GM19463 (cell line): ENCODE results near the gene NHP2.
A peak's percentile ranks its signal among the peaks of the same experiment; 100 is the strongest.

Experiments
- ATAC-seq: cut with Tn5 transposase; IDR thresholded peaks from one replicate; pipeline ENCODE4 v1.9.1; 2021; ENCODE audit warnings: mild to moderate bottlenecking, moderate library complexity; ENCODE audit not compliant: unreplicated experiment

The NHP2 gene

GRCh38 chr5:178176791-178177190 lies 23.1 kb upstream of the NHP2 start:
- ATAC-seq = no peak

DNA sequence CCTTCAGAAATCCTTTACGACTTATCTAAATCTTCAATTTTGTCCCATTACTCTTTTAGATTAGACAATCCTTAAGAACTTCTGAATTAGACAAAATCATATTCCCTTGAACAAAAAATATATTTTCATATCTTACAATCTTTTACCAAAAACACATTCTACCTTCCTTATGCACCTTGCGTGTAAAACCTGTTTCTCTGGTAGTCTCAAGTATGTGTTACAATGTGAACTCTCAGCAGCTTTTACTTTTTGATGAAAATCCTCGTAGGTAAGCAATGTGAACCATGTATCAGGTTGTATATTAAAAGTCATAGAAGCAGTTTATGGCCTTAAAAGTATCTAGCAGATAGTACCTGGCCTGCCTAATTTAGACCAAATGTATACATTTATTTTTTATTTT lies 20.8 kb upstream of the NHP2 start:
- ATAC-seq = no peak

- ATAC-seq = no peak
Measured at GRCh38 chr5:178170455-178170854, 16.8 kb upstream of the NHP2 start.

DNA sequence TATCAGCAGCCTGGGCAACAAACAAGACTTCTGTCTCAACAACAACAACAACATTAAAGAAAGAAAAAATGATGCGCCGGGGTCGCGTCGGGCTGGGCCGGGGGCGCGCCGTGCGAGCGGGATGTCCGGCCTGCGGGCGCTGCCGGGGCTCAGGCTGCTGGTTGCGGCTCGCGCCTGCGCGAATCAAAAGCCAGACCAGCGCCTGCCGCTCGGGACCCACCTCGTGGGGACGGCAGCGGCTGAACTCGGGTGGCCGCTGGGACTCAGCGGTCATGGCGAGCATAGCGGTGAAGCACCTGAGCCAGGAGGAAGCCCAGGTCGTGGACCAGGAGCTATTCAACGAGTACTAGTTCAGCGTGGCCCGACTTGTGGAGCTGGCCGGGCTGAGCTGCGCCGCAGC lies 11.9 kb upstream of the NHP2 start:
- ATAC-seq = no peak

DNA sequence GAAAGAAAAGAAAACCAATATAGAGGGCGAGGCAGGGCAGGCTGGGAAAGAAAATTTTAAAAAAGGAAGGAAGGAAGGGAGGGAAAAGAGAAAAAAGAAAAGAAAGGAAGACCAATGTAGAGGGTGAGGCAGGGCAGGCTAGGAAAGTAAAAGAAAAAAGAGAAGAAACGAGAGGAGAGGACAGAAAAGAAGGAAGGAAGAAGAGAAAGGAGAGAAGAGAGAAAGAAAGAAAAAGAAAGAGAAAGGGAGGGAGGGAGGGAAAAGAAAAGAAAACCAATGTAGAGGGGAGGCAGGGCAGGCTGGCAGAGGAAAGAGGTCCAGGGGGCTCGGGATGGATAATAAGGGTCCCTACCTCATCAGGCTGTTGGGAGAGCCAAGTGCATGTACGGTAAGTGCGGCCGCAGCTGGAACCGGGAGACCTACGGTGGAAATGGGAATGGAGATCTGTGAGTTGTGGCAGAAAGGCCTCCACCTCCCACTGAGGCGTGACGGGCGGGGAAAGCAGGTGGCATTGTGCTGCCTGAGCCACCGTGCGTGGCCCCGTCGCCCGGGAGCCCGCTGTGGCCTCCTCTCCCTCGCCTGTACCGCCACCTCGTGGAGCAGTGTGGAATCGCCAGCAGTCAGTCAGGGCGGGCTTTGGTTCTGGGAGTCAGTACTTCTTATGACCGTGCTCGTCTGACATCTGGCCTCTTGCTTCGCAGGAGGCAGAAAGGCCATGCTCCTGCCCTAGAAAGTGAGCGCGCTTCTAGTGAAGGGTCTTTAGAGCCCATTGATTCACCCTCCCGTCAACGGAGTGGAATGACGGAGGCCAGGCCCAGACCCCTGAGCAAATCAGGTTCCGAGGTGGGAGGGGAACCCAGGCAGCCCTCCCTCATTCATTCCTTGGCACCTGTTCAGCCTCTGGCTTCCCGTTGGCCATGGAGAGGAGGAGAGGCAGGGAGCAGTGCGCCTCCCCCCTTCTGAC lies 10.4 kb upstream of the NHP2 start:
- ATAC-seq = peak; percentile 95

- ATAC-seq = no peak
Measured at GRCh38 chr5:178162481-178162880, 8.8 kb upstream of the NHP2 start.

DNA sequence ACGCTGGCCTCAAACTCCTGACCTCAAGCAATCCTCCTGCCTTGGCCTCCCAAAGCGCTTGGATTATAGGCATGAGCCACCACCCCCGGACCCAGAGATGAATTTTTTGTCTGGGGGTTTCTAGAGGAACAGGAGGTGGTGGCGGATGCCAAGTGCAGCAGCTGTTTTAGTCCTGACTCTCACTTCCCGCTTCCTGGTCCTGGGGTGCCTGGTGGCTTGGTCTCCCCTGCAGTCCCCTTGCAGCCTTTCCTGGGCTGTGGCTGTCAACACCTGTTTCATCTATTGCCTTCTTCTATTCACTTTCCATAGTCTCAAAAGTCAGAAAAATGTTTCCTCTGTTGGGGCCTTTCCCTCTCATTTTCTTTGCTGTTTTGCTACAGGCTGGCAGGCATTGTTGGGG lies 6.5 kb upstream of the NHP2 start:
- no peak for ATAC-seq

DNA sequence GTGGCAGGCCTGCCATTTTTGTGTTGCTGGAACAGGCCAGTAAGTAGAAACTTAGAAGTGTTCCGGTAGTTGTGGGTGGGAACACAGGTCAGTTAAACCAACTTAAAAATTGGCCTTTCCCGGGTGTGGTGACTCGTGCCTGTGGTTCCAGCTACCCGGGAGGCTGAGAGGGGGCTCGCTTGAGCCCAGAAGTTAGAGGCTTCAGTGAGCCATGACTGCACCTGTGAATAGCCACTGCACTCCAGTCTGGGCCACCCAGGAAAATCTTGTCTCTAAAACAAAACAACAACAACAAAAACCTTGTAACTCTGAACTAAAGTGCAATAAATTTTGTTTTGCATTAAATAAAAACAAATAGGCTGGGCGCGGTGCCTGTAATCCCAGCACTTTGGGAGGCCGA lies 1.4 kb upstream of the NHP2 start:
- ATAC-seq = no peak

GRCh38 chr5:178152491-178153444 lies 917 bp downstream of the NHP2 start:
- ATAC-seq = no peak

DNA sequence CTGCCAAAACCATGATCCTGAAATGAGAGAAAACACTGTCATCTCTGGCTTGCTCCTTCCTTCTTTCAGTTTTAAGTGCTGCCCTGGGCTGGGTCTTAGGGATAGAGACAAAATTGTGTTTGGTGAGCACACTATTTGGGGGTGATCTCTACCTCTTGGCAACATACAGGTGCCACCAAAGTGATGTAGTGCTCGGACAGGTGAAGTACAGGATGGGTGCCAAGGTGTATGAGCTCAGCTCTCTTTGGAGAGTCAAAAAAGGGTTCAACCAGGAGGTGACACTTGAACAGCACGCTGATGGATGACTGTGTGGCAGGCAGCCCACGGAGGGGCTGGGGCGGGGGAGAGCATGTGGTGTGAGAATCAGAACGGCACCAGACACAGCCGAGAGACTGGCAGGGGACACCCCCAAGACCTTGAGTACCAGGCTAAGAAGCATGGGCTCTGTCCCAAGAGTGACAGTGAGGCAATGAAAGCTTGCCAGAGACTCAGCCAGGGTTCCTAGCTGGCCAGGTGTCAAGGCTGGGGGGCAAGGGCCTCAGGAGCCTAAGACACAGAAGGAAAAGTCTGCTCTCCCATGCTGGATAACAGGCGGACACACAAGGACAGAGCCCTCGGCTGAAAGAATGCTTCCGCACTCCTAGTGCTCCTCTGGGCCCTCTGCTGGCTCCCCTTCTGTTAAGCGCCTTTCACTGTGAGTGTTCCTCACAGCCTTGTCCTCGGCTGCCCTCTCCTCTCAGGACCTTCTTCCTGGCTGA lies 2.5 kb downstream of the NHP2 start:
- ATAC-seq = no peak

- no peak for ATAC-seq
Measured at GRCh38 chr5:178149199-178149932, 4.3 kb downstream of the NHP2 start.

GRCh38 chr5:178147406-178147805 lies 6.3 kb downstream of the NHP2 start:
- no peak for ATAC-seq

- ATAC-seq = no peak
Measured at GRCh38 chr5:178145965-178146820, 7.5 kb downstream of the NHP2 start.

- ATAC-seq = no peak
Measured at GRCh38 chr5:178143901-178144300, 9.8 kb downstream of the NHP2 start.

DNA sequence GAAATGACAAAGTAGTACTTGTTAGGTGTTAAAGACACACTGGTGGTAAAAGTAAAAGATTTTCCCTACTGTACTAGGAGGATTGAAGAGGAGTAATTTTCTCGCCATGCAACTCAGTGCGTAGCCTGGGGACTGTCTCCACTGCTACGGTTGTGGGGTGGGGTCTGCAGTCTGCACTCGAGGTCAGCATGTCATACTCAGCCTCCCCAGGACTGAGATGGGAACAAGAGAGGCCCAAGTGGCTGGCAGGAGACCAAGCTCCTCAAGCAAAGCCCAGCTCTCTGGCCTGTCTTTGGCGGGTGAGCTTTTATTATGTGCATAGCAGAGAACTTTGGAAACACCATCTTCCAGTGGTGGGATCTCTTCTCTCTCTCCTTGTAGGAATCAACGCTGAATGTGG lies 10.4 kb downstream of the NHP2 start:
- ATAC-seq = no peak

DNA sequence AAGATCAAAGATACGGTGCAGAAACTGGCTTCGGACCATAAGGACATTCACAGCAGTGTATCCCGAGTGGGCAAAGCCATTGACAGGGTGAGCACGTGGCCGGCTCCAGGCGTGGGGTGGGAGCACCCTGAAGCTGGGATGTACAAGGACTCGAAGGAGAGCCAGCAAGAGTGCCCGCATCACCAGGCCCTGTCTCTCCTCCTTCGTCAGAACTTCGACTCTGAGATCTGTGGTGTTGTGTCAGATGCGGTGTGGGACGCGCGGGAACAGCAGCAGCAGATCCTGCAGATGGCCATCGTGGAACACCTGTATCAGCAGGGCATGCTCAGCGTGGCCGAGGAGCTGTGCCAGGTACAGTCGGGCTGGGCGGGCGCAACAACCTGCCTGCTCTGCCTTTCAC lies 11.0 kb downstream of the NHP2 start:
- no peak for ATAC-seq

DNA sequence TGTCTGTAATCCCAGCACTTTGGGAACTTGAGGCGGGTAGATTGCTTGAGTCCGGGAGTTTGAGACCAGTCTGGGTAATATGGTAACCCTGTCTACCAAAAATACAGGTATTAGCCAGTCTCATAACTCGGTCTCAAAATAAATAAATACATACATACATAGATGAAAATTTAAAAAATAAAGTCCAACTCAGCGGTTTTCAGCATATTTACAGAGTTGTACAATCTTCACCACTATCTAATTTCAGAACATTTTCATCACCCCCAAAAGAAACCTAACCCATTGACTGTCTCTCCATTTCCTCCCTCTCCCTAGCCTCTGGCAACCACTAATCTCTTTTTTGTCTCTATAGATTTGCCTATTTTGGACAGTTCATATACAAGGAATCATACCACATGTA lies 12.1 kb downstream of the NHP2 start:
- no peak for ATAC-seq

DNA sequence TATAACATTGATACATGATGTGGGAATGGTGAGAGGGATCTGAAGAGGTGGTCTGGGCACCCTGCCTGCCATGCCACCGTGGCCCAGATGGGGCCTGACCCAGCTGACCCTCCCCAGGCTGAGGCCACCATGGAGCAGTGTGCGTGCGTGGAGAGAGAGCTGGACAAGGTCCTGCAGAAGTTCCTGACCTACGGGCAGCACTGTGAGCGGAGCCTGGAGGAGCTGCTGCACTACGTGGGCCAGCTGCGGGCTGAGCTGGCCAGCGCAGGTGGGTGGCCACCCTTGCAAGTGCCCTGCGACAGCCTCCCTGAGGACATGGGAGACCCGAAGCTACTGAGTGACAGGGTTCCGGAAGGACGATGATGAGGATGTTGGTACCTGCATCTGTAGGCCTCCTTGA lies 15.7 kb downstream of the NHP2 start:
- no peak for ATAC-seq

DNA sequence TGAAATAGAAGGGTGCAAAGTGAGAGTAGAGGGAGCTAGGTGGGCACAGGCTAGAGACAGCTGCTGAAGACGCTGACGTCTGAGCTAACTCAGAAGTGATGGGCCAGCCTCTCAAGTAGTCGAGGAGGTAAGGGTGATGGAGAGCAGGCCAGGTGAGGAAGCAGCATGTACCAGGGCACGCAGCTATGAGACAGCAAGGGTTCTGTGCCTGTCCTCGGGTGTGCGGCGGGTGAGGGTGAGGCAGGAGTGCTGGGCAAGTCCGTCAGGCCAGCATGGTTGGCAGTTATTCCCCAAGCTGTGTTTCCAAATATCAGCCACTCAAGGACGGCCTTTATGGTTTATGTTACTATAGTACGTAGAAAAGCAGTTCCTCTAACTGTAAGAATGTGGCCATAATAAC lies 16.7 kb downstream of the NHP2 start:
- ATAC-seq = no peak
